SH-SY5Y (cell line): Measurements from ENCODE around the gene PCDHGA4.

Experiments
- GATA2 ChIP-seq: IDR thresholded peaks from 2 replicates; pipeline ENCODE4 v1.6.1; 2011; ENCODE audit warnings: mild to moderate bottlenecking, low read depth, low read length
- GATA3 ChIP-seq: IDR thresholded peaks from 2 replicates; pipeline ENCODE4 v1.6.1; 2011; ENCODE audit warnings: low read depth, mild to moderate bottlenecking, low read length, moderate library complexity

DNA sequence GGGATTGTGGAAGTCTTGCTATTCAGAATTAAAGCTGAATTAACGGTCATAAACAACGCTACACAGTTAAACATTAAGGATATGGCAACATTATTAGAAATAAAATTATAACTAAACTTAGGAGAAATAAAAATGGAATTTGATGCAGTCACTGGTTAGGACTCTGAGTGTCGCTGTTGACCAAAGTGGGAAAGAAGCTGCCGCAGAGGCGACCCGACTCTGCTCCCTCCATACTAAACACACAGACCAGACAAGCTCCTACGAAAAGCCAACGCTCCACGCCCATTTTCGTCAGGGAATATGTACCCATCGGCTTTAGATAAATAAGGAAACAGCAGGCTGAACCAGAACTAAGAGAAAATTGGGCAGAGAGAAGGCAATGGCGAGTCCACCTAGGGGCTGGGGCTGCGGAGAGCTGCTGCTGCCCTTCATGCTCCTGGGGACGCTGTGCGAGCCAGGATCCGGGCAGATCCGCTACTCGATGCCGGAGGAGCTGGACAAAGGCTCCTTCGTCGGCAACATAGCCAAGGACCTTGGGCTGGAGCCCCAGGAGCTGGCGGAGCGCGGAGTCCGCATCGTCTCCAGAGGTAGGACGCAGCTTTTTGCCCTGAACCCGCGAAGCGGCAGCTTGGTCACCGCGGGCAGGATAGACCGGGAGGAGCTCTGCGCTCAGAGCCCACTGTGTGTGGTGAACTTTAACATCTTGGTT is 9.3 kb downstream of the PCDHGA4 start, which contains the start of gene PCDHGA5:
- no peak for TF ChIP-seq GATA3
- no peak for TF ChIP-seq GATA2
